ENCODE results near the gene PHF21A.

- TF ChIP-seq CTCF (IDR thresholded peaks at IDR 0.05; ENCODE audit: poor library complexity): no peak
- TF ChIP-seq EZH2 (IDR thresholded peaks at IDR 0.05; ENCODE audit: borderline replicate concordance): no peak
Measured at GRCh38 chr11:45905095-45905494, 216.2 kb downstream of the PHF21A start.
